Tibial artery (tissue), 4 donors: ENCODE measurements around the gene BCAS2.

ENCODE experiments used
- DNase-seq, 2 donors: peaks; one replicate each; pipeline ENCODE4 v3.0.0-alpha.2; 2019
- H3K27ac ChIP-seq, 2 donors: fragments of 200-600 bp; sonication (generic) in 1 of 2; 1 replicate in 1 of 2; 2 replicates in 1 of 2; pipeline ENCODE4 v1.5.1; 2018 to 2019; ENCODE audit warnings: mild to moderate bottlenecking in 1 of 2
- H3K27me3 ChIP-seq, 2 donors: fragments of 200-600 bp; sonication (generic) in 1 of 2; one replicate each; pipeline versions ENCODE4 v1.5.1 to v1.6.0; 2016 to 2019
- H3K36me3 ChIP-seq, 3 donors: fragments of 200-600 bp; sonication (generic) in 2 of 3; one replicate each; pipeline ENCODE4 v1.5.1; 2016 to 2019; ENCODE audit warnings: mild to moderate bottlenecking in 2 of 3
- H3K4me1 ChIP-seq, 4 donors: fragments of 200-600 bp; sonication (generic) in 2 of 4; 1 replicate in 3 of 4; 2 replicates in 1 of 4; pipeline ENCODE4 v1.5.1; 2016 to 2019
- H3K4me3 ChIP-seq, 2 donors: fragments of 200-600 bp; sonication (generic) in 1 of 2; 1 replicate in 1 of 2; 2 replicates in 1 of 2; pipeline ENCODE4 v1.5.1; 2018 to 2019; ENCODE audit warnings: mild to moderate bottlenecking in 2 of 2
- H3K9me3 ChIP-seq, 3 donors: fragments of 200-600 bp; sonication (generic) in 1 of 3; one replicate each; pipeline ENCODE4 v1.5.1; 2016 to 2019
- CTCF ChIP-seq, 2 experiments: fragments of 200-600 bp in 1 of 2; fragments of 450-650 bp in 1 of 2; IDR thresholded peaks; one replicate each; pipeline ENCODE4 v1.5.1; 2017 to 2019; ENCODE audit warnings: antibody characterized with exemption in 2 of 2, mild to moderate bottlenecking in 1 of 2, moderate library complexity in 1 of 2
- intact Hi-C: fragments of 100-400 bp; cut with DNase I; formaldehyde crosslinking; loops from one replicate; pipeline ENCODE4 v1.15.0; 2023; ENCODE audit warnings: low total_unique reads

Gene BCAS2

GRCh38 chr1:114549137-114549536 is 32.3 kb downstream of the BCAS2 start:
- H3K9me3 ChIP-seq = no peaks in the 10 kb centered on the region
- no peaks in the 10 kb centered on the region for H3K36me3 ChIP-seq
- intact Hi-C loops = no loop called here
- H3K4me3 ChIP-seq = no peak overlapping the region
- H3K4me1 ChIP-seq = no peaks in the 10 kb centered on the region
- no peak for DNase-seq
- no peak for TF ChIP-seq CTCF (IDR thresholded peaks at IDR 0.05)
- H3K27ac ChIP-seq = no peak overlapping the region
- H3K27me3 ChIP-seq = no peaks in the 10 kb centered on the region

GRCh38 chr1:114547076-114547475 is 34.3 kb downstream of the BCAS2 start:
- Histone ChIP-seq H3K4me3 (no peak overlapping the region), H3K4me1 (no peaks in the 10 kb centered on the region), H3K27ac (no peak overlapping the region), H3K9me3 (no peaks in the 10 kb centered on the region), H3K27me3 (no peaks in the 10 kb centered on the region), H3K36me3 (no peaks in the 10 kb centered on the region)
- DNase-seq = no peak
- intact Hi-C loops = no loop called here
- TF ChIP-seq CTCF (IDR thresholded peaks at IDR 0.05) = no peak

GRCh38 chr1:114545796-114546195 is 35.6 kb downstream of the BCAS2 start:
- no peaks in the 10 kb centered on the region for H3K4me1 ChIP-seq
- H3K4me3 ChIP-seq = no peak overlapping the region
- no peaks in the 10 kb centered on the region for H3K9me3 ChIP-seq
- no peak for DNase-seq
- H3K27me3 ChIP-seq = no peaks in the 10 kb centered on the region
- intact Hi-C loops = no loop called here
- TF ChIP-seq CTCF (IDR thresholded peaks at IDR 0.05) = no peak
- H3K27ac ChIP-seq = no peak overlapping the region
- H3K36me3 ChIP-seq = no peaks in the 10 kb centered on the region

GRCh38 chr1:114545315-114545714 is 36.1 kb downstream of the BCAS2 start:
- intact Hi-C loops = no loop called here
- H3K9me3 ChIP-seq = no peaks in the 10 kb centered on the region

DNA sequence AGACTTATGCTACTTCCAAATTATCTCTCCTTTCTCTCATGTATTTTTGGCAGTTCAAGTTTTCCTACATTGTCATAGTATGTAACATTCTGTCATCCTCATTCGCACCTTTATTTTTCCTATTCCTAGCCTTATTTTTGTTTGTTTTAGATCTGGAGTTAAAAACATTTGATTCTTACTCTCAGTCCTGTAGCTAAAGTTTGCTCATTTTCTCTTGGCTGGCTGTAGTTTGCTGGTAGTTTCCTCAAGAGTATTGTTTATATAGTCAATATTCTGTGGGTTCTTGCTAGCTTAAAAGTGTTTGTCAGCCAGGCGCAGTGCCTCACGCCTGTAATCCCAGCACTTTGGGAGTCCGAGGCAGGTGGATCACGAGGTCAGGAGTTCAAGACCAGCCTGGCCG is 40.6 kb downstream of the BCAS2 start:
- no peak overlapping the region for H3K4me3 ChIP-seq
- intact Hi-C loops = no loop called here
- no peak for TF ChIP-seq CTCF (IDR thresholded peaks at IDR 0.05)
- no peak for DNase-seq
- H3K27ac ChIP-seq = no peak overlapping the region
- no peaks in the 10 kb centered on the region for H3K36me3 ChIP-seq
- no peaks in the 10 kb centered on the region for H3K9me3 ChIP-seq
- no peaks in the 10 kb centered on the region for H3K4me1 ChIP-seq
- no peaks in the 10 kb centered on the region for H3K27me3 ChIP-seq

More at GRCh38 chr1:114545315-114545714, 36.1 kb downstream of the BCAS2 start:
- Histone ChIP-seq H3K27me3 (no peaks in the 10 kb centered on the region), H3K4me3 (no peak overlapping the region), H3K27ac (no peak overlapping the region), H3K4me1 (no peaks in the 10 kb centered on the region), H3K36me3 (no peaks in the 10 kb centered on the region)
- TF ChIP-seq CTCF (IDR thresholded peaks at IDR 0.05) = no peak
- no peak for DNase-seq

DNA sequence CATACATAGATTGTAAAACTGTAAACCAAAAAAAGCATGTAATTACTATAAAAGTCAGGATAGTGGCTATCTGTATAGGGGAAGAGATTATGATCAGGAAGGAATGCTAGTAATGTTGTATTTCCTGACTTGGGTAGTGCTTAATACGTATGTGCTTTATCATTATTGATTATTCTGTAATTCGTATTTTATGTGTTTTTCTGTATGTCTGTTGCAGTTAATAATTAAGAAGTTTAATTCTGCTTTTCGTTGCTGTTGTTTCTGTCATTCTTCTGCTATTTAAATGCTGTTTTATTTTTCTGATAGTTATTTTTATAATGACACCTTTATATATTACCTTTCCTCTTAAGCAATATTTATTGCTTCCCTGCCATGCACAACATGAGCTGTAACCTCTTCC is 41.1 kb downstream of the BCAS2 start:
- DNase-seq = no peak
- H3K27ac ChIP-seq = no peak overlapping the region
- TF ChIP-seq CTCF (IDR thresholded peaks at IDR 0.05) = no peak
- no peaks in the 10 kb centered on the region for H3K27me3 ChIP-seq
- no peak overlapping the region for H3K4me3 ChIP-seq
- intact Hi-C loops = no loop called here
- no peaks in the 10 kb centered on the region for H3K4me1 ChIP-seq
- H3K36me3 ChIP-seq = no peaks in the 10 kb centered on the region
- H3K9me3 ChIP-seq = no peaks in the 10 kb centered on the region
